ENCODE results near the gene ARMC9.

GRCh38 chr2:231183851-231184250 is 14.6 kb upstream of the ARMC9 start:
- TF ChIP-seq, protein P1, sequence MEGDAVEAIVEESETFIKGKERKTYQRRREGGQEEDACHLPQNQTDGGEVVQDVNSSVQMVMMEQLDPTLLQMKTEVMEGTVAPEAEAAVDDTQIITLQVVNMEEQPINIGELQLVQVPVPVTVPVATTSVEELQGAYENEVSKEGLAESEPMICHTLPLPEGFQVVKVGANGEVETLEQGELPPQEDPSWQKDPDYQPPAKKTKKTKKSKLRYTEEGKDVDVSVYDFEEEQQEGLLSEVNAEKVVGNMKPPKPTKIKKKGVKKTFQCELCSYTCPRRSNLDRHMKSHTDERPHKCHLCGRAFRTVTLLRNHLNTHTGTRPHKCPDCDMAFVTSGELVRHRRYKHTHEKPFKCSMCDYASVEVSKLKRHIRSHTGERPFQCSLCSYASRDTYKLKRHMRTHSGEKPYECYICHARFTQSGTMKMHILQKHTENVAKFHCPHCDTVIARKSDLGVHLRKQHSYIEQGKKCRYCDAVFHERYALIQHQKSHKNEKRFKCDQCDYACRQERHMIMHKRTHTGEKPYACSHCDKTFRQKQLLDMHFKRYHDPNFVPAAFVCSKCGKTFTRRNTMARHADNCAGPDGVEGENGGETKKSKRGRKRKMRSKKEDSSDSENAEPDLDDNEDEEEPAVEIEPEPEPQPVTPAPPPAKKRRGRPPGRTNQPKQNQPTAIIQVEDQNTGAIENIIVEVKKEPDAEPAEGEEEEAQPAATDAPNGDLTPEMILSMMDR (IDR thresholded peaks at IDR 0.05), result no peak
- no peak for TF ChIP-seq POLR2A (IDR thresholded peaks at IDR 0.05)

Measured in testis (tissue), 2 donors.